K562 (cell line): Measurements from ENCODE around the gene TACC3. TPM values are rescaled to one million over a fixed set of nuclear protein-coding genes. Genes with fewer than 3 reads are reported as not detected.

Experiments
- CCAR2 ChIP-seq: fragments of 200-400 bp; formaldehyde crosslinking; IDR thresholded peaks from 2 replicates; pipeline ENCODE4 v1.6.1; 2017; ENCODE audit warnings: mild to moderate bottlenecking, low read depth, low read length
- DACH1 ChIP-seq: fragments of 450-650 bp; IDR thresholded peaks from 2 replicates; pipeline ENCODE4 v1.6.1; 2018; ENCODE audit not compliant: partially characterized antibody
- HNRNPL ChIP-seq: fragments of 200-400 bp; formaldehyde crosslinking; IDR thresholded peaks from 2 replicates; pipeline ENCODE4 v1.6.1; 2017; ENCODE audit warnings: low read depth, mild to moderate bottlenecking, low read length
- KAT8 ChIP-seq: fragments of 450-650 bp; IDR thresholded peaks from 2 replicates; pipeline ENCODE4 v1.6.1; 2016; ENCODE audit warnings: low read depth, mild to moderate bottlenecking
- KLF16 ChIP-seq: IDR thresholded peaks from 2 replicates; pipeline ENCODE4 v1.6.1; 2016; ENCODE audit warnings: antibody characterized with exemption
- MIER1 ChIP-seq: fragments of 450-650 bp; IDR thresholded peaks from 2 replicates; pipeline ENCODE4 v1.6.1; 2016; ENCODE audit warnings: antibody characterized with exemption, mild to moderate bottlenecking, low read depth
- NCOA1 ChIP-seq: fragments of 450-650 bp; IDR thresholded peaks from 2 replicates; pipeline ENCODE4 v1.6.1; 2016; ENCODE audit warnings: low read depth
- NONO ChIP-seq, 2 experiments: fragments of 200-400 bp in 1 of 2; fragments of 450-650 bp in 1 of 2; formaldehyde crosslinking in 1 of 2; IDR thresholded peaks; 2 replicates each; pipeline ENCODE4 v1.6.1; 2017; ENCODE audit warnings: low read depth in 2 of 2, mild to moderate bottlenecking in 2 of 2, moderate library complexity in 2 of 2, low read length in 1 of 2
- NR2F6 ChIP-seq: fragments of 450-650 bp; formaldehyde crosslinking; IDR thresholded peaks from 2 replicates; pipeline ENCODE4 v1.4.0; 2020; ENCODE audit warnings: mild to moderate bottlenecking
- PYGO2 ChIP-seq: fragments of 450-650 bp; IDR thresholded peaks from 2 replicates; pipeline ENCODE4 v1.6.1; 2016; ENCODE audit warnings: mild to moderate bottlenecking, missing genetic modification characterization, moderate library complexity, missing compliant biosample characterization
- TSC22D4 ChIP-seq: fragments of 450-650 bp; IDR thresholded peaks from 2 replicates; pipeline ENCODE4 v1.6.1; 2016; ENCODE audit warnings: missing genetic modification characterization, missing biosample characterization, control low read depth
- U2AF2 ChIP-seq: fragments of 200-400 bp; formaldehyde crosslinking; optimal IDR thresholded peaks from 2 replicates; pipeline ENCODE3; 2017; ENCODE audit warnings: low read depth, mild to moderate bottlenecking, low read length
- YBX1 ChIP-seq: fragments of 450-650 bp; IDR thresholded peaks from 2 replicates; pipeline ENCODE4 v1.7.1; 2016; ENCODE audit warnings: mild to moderate bottlenecking
- ZBTB8A ChIP-seq: fragments of 450-650 bp; IDR thresholded peaks from 2 replicates; pipeline ENCODE4 v1.6.1; 2018; ENCODE audit warnings: mild to moderate bottlenecking, moderate library complexity; ENCODE audit not compliant: partially characterized antibody
- ZNF143 ChIP-seq: sonication (generic); formaldehyde crosslinking; IDR thresholded peaks from 2 replicates; pipeline ENCODE4 v1.9.0; 2022; ENCODE audit warnings: mild to moderate bottlenecking, missing genetic modification reagents
- ZNF23 ChIP-seq: fragments of 250-450 bp; sonication (Bioruptor Pico); IDR thresholded peaks from 2 replicates; pipeline ENCODE4 v1.4.0; 2020; ENCODE audit warnings: mild to moderate bottlenecking
- ZNF274 ChIP-seq: IDR thresholded peaks from 2 replicates; pipeline ENCODE4 v1.6.1; 2011; ENCODE audit warnings: low read depth, mild to moderate bottlenecking, low read length, moderate library complexity, borderline replicate concordance
- ZNF282 ChIP-seq: sonication (generic); formaldehyde crosslinking; IDR thresholded peaks from 2 replicates; pipeline ENCODE4 v1.8.1; 2023; ENCODE audit warnings: missing genetic modification reagents
- polyA plus RNA-seq, 8 experiments: library from polyadenylated mRNA; depleted of rRNA in 4 of 8; stranded (reverse) in 5 of 8; unstranded in 3 of 8; fragments of >200 nt; fragmentation: Nextera tagmentation in 2 of 8; fragmentation: Illumina TruSeq in 1 of 8; extraction: Ambion mirVana in 2 of 8; extraction: Trizol in 1 of 8; gene quantifications; 2 replicates each; pipeline versions ENCODE4 v1.2.1 to v1.2.3, GENCODE V29; 2011 to 2014; ENCODE audit warnings: inconsistent platforms in 1 of 8, missing spikeins in 1 of 8
- total RNA-seq, 7 experiments: library from RNA; depleted of rRNA in 6 of 7; stranded (reverse); fragments of >200 nt in 6 of 7; fragmentation: Illumina TruSeq in 2 of 7; extraction: Trizol in 2 of 7; gene quantifications; 2 replicates each; pipeline versions ENCODE4 v1.2.1 to v1.2.3, GENCODE V29; 2011 to 2021; ENCODE audit warnings: low replicate concordance in 1 of 7
- TF ChIP-seq, protein P1 (sequence below): sonication (generic); formaldehyde crosslinking; IDR thresholded peaks from 2 replicates; pipeline ENCODE4 v1.8.0; 2022; ENCODE audit warnings: missing genetic modification reagents, mild to moderate bottlenecking, borderline replicate concordance
- TF ChIP-seq, protein P2 (sequence below): IDR thresholded peaks from 2 replicates; pipeline ENCODE4 v1.6.1; 2011; ENCODE audit not compliant: insufficient read length; ENCODE audit errors: extremely low read depth
- TF ChIP-seq, protein P3 (sequence below): fragments of 250-450 bp; sonication (Bioruptor Pico); IDR thresholded peaks from 2 replicates; pipeline ENCODE4 v1.4.0; 2020; ENCODE audit warnings: mild to moderate bottlenecking, moderate library complexity, borderline replicate concordance
- TF ChIP-seq, protein P4 (sequence below): fragments of 450-650 bp; formaldehyde crosslinking; IDR thresholded peaks from 2 replicates; pipeline ENCODE4 v1.4.0; 2022; ENCODE audit warnings: missing genetic modification characterization

TACC3 gene
- total and polyA plus RNA-seq, 9 of the 15 experiments (the other 6 are each of a cell fraction or from before 2014, with no cell fraction given): 1.9 to 122 (median 55.6) TPM

DNA sequence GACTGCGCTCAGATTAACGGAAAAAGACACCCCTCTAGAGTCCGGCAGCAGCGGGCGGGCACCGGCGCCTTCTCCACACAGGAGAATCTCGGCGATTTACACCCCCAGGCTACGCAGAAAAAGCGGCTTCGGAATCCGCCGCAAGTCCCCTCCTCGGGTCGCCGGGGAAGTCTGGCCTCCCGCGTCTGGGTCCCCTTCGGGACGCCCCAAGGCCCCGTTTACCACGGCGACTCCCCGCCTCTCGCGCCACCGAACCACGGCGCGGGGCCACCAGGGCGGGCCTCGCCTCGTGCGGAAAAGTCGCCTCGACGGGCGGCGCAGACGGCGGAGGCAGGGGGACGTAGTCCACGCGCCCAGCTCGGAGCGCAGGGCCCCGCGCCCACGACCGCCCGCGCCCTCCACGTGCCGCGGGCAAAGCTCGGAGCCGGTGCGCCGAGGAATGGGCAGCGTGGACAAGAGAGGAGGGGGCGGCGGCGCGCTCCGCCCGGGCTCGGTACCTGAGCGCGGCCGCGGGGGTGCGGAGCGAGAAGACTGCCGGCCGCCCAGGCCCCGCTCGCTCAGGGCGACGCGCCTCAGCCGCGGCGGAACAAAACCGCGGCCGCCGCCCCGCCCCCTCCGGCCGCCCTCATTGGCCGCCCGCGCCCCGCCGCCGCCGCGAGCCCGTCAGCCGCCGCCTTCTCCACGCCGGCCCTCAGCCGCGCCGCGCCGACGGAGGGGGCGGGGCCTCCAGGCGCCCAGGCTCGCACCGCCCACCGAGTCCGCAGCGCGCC lies 37.4 kb upstream of the TACC3 start, which contains the start of gene FAM53A (continued):
- TF ChIP-seq, protein P1, sequence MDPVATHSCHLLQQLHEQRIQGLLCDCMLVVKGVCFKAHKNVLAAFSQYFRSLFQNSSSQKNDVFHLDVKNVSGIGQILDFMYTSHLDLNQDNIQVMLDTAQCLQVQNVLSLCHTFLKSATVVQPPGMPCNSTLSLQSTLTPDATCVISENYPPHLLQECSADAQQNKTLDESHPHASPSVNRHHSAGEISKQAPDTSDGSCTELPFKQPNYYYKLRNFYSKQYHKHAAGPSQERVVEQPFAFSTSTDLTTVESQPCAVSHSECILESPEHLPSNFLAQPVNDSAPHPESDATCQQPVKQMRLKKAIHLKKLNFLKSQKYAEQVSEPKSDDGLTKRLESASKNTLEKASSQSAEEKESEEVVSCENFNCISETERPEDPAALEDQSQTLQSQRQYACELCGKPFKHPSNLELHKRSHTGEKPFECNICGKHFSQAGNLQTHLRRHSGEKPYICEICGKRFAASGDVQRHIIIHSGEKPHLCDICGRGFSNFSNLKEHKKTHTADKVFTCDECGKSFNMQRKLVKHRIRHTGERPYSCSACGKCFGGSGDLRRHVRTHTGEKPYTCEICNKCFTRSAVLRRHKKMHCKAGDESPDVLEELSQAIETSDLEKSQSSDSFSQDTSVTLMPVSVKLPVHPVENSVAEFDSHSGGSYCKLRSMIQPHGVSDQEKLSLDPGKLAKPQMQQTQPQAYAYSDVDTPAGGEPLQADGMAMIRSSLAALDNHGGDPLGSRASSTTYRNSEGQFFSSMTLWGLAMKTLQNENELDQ (CRISPR knock-in tag): 0 out of 2 replicates have a peak, but pooled peaks have one; percentile 26
- TF ChIP-seq ZNF274 (no peak), MIER1 (no peak), NR2F6 (no peak), HNRNPL (0 out of 2 replicates have a peak, but pooled peaks have one; percentile 47), KLF16 (no peak), ZNF143 (CRISPR knock-in tag) (0 out of 2 replicates have a peak, but pooled peaks have one; percentile 30), U2AF2 (no peak), YBX1 (no peak), CCAR2 (no peak), PYGO2 (tag) (no peak), NONO (IDR thresholded peaks at IDR 0.05; ENCODE audit: low read depth in 2 of 2, low read length in 1 of 2) (peak; percentile 64 to 65), TSC22D4 (tag) (no peak), DACH1 (no peak), KAT8 (no peak), ZBTB8A (no peak), NCOA1 (no peak), ZNF23 (CRISPR knock-in tag) (no peak), ZNF282 (CRISPR knock-in tag) (peak; percentile 78; the same call in 1 of the 2 replicates)
- TF ChIP-seq, protein P2, sequence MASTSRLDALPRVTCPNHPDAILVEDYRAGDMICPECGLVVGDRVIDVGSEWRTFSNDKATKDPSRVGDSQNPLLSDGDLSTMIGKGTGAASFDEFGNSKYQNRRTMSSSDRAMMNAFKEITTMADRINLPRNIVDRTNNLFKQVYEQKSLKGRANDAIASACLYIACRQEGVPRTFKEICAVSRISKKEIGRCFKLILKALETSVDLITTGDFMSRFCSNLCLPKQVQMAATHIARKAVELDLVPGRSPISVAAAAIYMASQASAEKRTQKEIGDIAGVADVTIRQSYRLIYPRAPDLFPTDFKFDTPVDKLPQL: no peak
- TF ChIP-seq, protein P3, sequence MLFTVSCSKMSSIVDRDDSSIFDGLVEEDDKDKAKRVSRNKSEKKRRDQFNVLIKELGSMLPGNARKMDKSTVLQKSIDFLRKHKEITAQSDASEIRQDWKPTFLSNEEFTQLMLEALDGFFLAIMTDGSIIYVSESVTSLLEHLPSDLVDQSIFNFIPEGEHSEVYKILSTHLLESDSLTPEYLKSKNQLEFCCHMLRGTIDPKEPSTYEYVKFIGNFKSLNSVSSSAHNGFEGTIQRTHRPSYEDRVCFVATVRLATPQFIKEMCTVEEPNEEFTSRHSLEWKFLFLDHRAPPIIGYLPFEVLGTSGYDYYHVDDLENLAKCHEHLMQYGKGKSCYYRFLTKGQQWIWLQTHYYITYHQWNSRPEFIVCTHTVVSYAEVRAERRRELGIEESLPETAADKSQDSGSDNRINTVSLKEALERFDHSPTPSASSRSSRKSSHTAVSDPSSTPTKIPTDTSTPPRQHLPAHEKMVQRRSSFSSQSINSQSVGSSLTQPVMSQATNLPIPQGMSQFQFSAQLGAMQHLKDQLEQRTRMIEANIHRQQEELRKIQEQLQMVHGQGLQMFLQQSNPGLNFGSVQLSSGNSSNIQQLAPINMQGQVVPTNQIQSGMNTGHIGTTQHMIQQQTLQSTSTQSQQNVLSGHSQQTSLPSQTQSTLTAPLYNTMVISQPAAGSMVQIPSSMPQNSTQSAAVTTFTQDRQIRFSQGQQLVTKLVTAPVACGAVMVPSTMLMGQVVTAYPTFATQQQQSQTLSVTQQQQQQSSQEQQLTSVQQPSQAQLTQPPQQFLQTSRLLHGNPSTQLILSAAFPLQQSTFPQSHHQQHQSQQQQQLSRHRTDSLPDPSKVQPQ: no peak
- TF ChIP-seq, protein P4, sequence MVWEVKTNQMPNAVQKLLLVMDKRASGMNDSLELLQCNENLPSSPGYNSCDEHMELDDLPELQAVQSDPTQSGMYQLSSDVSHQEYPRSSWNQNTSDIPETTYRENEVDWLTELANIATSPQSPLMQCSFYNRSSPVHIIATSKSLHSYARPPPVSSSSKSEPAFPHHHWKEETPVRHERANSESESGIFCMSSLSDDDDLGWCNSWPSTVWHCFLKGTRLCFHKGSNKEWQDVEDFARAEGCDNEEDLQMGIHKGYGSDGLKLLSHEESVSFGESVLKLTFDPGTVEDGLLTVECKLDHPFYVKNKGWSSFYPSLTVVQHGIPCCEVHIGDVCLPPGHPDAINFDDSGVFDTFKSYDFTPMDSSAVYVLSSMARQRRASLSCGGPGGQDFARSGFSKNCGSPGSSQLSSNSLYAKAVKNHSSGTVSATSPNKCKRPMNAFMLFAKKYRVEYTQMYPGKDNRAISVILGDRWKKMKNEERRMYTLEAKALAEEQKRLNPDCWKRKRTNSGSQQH: no peak
